ENCODE data around the gene PTPRM.

The PTPRM gene

GRCh38 chr18:8381821-8382459, 814.8 kb downstream of the PTPRM start:
- DNase-seq, result no peak

DNA sequence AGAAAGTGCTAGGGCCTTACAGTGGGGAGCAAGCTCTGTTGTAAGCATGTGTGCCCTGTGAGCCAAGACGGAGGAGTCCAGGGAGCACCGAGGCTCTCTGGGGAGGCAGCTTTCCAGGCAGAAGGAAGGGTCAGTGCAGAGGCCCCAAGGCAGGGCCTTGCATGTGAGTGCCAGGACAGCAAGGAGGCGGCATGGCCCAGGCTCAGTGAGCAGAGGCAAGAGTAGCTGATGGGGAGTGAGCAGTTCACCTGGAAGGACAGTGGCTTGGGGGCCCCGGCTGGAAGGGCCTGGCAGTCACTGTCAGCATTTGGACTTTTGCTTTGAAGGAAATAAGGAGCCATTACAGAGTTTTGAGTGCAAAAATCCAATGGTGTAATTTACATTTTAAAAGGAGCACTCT, 818.3 kb downstream of the PTPRM start:
- DNase-seq, result no peak

DNA sequence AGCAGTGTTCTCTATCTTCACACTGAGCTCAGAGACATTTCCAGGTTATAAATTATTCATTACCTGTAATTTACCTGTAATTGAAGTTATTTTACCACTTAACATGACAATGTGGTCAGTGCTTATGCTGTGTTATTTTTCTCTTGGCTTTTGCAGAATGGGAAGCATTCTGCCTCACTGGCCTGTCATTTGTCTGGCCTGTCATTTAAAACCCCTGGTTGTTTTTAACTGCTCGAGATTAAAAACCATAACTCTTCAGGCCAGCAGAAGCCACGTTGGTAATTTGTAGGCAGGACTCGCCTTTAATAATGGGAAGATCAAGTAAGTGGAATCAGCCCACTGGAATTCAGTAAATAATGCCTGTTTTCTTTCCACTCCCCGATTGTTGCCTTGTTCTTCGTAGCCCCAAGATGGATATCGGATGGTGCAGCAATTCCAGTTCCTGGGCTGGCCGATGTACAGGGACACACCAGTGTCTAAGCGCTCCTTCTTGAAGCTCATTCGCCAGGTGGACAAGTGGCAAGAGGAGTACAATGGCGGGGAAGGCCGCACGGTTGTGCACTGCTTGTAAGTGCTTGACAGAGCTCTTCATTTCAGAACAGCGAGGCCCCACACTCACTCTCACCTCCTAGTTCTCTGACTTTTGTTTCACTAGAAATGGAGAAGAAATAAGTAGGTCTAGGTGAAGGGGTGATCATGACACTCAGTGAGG, 819.7 kb downstream of the PTPRM start:
- DNase-seq, result no peak

- no peak for DNase-seq
Observed at GRCh38 chr18:8389391-8390340, 822.5 kb downstream of the PTPRM start.

DNA sequence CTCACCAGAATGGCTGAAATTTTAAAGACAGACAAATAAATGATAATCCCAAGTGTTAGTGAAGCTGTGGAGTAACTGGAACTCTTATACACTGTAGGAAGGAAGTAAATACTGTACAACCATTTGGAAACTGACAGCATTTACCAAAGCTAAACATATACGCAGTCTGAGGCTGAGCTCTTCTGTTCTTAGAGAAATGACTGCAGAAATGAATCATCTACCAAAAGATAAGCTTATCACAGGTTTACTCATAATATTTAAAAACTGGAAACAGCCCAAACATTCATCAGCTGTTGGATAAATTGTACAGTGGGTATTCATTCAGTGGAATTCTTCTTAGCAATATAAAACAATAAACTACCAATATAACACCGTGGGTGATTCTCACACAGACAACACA, 824.0 kb downstream of the PTPRM start:
- DNase-seq, result no peak

DNA sequence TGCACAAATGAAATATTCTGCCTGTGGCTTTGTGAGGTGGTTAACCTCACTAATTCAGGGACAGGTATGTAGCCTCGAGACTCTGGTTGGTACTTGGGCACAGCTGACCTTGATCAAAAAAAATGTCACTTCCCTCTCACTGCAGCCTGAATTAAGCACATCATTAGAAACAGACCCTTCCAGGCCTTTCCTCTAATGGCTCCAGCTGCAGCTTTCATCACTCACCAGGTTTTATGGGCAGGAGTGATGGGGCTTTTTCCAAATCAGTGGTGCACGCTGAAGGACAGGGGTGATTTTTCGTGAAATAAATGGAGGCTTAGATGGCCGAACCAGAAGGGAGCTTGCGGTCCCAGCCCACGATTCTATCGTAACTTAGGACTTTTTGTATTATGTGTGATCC, 829.1 kb downstream of the PTPRM start:
- DNase-seq, result no peak

DNA sequence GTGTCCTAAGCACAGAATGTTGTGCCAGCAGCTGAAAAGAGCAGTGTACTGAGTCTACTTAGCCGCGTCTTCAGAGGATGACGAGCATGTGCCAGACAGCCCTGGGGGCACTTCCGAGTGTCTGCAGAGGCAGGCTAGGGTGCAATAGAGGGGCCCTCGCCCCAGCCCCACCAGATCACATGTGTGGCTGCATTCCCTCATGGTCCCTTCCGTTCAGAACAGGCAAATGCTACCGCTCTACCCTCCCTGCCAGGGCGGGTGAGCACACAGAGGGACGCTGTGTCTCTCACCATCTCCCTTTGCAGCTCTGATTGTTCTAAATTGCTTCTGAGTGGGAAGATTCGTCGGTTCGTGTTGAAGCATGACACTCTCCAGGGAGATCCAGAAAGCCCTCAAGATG, 829.9 kb downstream of the PTPRM start:
- no peak for DNase-seq

DNA sequence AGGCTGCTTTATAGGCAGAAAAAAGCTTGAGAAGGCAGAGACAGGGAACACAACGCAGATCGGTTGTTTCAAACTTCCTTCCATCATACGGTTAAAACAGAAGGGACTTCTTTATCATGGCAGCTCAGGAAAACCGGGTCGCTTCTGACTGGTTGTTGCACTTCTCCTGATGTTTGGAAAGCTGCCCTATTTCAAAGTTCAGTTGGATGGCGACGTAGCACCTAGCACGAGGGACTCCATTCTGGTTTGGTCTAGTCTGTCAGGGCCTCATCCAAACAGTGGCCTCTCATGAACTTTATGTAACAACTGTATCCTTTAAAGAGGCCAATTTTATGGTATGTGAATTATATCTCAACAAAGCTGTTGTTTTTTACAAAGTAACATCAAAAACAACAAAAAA, 832.0 kb downstream of the PTPRM start:
- DNase-seq, result no peak

- no peak for DNase-seq
Observed at GRCh38 chr18:8400193-8400752, 833.2 kb downstream of the PTPRM start.

DNA sequence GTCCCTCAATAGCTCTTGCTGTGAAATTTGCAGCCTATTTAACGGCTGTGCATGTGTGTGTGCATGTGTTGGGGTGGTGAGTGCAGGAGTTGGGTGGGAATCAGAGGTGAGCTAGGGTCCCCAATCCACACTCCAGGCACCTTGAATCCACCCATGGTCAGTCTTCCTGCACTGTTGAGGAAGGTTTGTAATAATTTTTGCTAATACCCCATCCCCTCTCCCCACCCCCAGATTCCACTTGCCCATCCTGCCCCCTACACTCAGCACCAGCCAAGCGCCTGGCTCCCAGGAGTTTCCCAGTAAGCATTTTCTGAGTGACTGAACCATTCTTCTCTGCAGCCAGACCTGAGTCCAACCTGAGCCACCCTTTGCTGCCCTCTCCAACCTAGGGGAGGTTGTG, 833.7 kb downstream of the PTPRM start:
- DNase-seq, result no peak

DNA sequence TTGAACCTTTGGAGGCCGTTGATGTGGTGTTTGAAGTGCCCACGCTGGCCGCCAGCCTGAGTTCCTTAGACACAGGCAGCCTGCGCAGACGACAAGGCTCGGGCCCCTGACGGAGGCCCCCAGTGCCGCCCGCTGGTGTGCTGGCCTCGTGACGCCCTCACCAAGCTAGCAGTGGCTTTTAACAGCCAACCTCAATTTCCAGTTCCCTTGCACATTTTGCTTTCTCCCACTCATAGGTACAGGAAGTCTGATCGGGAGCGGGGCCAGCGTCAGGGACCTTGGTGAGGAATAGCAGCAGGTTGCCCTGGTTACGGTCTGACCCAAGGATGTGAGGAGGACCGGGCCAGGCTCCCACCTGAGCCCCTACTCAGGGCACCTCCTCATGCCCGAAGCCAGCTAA, 834.5 kb downstream of the PTPRM start:
- no peak for DNase-seq

DNA sequence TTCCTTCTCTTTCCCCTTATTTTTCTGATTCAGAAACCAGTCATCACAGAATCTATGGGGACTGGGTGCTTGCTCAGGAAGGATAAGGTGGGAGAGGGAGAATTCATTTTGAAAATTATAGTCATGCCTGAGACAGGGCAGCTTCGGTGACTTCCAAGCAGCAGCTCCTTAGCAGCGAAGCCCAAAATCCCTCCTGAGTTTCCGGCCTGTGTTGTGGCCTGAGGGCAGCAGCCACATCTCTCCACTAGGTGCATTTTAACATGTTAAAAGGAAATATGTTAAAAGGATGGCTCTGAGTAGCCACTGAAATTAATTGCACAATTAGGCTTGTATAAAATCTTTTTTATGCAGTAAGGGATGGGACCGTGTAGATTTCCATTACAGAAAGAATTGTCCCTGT, 835.1 kb downstream of the PTPRM start:
- DNase-seq, result no peak

DNA sequence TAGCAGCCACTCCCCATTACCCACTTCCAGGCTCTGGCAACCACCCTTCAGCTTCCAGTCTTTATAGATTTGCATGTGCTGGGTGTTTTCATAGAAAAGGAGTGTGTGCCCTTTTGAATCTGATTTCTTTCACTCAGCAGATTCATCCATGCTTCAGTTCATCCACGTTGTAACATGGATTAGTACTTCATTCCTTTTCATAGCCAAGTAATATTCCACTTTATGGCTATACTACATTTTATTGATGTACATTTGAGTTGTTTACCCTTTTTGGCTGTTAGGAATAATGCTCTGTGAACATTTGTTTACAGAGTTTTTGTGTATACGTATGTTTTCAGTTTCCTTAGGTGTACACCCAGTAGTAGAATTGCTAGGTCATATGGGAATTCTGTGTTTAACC, 836.6 kb downstream of the PTPRM start:
- DNase-seq, result no peak

DNA sequence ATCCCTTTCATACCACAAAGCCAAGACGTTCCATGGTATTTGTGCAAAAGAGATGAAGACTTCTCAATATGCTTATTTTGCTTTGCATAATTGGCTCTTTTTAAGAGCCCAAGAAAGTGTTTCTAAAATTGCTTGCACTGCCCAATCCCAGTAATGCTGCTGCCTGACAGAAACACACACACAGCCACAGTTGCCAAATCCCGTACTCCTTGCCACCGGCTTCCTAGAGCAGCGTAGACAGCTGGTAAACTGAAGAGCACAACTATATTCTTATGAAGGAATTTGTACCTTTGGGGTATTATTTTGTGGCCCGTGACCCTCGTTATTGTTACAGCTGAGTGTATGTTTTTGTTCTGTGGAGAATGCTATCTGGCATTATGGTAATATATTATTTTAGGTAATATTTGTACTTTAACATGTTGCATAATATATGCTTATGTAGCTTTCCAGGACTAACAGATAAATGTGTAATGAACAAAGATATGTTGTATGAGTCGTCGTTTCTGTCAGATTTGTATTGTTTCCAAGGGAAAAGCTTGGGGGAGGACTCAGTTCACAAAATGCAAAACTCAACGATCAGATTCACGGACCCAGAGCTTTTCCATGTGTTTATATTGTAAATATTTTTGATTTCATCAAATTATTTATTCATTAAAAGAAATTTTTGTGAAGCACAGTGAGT, 839.2 kb downstream of the PTPRM start:
- DNase-seq, result no peak

DNA sequence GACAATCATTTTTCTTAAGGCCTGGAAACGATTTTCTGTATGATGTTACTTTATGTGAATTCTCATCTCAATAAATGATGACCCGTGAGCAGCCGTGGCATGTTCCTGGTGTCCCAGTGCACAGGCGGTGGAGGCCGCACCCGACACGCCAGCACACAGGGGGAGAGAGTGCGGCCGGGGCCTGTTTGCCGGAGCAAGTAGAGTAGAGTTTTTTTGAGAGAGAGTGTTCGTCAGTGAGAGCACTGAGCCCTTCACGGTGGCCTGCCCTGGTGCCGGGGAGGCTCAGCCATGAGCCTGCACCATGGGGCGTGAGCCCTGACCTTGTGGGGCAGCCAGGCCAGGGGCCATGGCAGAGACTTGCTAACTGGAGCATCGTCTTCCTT, 839.7 kb downstream of the PTPRM start:
- no peak for DNase-seq

GRCh38 chr18:8409151-8409550, 842.0 kb downstream of the PTPRM start:
- DNase-seq, result no peak

DNA sequence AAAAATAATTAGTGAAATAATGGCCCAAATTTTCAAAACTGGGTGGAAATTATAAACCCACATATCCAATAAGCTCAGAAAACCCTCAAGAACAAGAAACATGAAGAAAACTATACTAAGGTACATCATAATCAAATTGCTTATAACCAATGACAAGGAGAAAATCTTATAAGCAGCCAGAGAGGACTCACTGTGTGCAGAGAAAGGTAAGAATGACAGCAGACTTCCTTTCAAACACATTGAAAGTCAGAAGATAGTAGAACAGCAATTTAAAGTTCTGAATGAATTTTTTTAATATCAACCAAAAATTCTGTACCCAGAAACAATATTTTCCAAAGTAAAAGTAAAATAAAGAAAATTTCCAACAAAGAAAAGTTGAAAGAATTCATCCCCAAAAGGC, 844.4 kb downstream of the PTPRM start:
- no peak for DNase-seq

GRCh38 chr18:8412117-8412516, 845.0 kb downstream of the PTPRM start:
- no peak for DNase-seq

DNA sequence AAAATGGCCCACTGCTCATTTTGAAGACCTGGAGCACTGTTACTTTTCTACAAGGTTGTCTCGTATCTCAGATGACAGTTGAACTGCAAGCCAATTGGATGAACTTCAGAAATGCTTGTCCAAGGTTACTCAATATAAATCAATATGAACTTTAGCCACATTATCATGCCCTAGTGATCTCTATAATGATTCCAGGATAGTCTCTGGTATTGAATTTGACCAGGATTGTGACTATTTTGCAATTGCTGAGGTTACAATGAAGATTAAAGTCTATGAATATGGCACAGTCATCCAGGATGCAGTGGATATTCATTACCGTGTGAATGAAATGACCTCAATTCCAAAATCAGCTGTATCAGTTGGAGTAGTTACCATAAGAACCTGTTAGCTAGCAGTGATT, 846.1 kb downstream of the PTPRM start:
- no peak for DNase-seq

GRCh38 chr18:8413751-8414150, 846.6 kb downstream of the PTPRM start:
- no peak for DNase-seq

- DNase-seq, result no peak
Observed at GRCh38 chr18:8416212-8417019, 849.3 kb downstream of the PTPRM start.

DNA sequence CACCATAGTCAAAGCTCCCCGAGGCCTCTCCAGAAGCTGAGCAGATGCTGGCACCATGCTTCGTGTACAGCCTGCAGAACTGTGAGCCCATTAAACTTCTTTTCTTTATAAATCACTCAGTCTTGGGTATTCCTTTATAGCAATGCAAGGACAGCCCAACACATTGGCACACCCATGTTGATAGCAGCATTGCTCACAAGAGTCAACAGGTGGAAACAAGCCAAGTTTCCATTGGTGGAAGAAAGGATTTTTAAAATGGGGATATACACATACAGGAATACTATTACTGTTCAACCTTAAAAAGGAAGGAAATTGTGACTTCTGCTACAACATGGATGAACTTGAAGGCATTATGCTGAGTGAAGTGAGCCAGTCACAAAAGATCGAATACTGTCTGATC, 855.3 kb downstream of the PTPRM start:
- DNase-seq, result no peak

Measured in activated effector memory CD4-positive, alpha-beta T cell treated with Interleukin-2 at 50 U/mL for 16 hours (primary cell).